Osteoblast (primary cell): ENCODE data around the gene CLK3. TPM values are rescaled to one million over a fixed set of nuclear protein-coding genes. Genes with fewer than 3 reads are reported as not detected.

Source experiments
- DNase-seq: peaks from one replicate; pipeline ENCODE4 v3.0.0; 2011; ENCODE audit warnings: low spot score, mixed read lengths; ENCODE audit not compliant: insufficient read length; ENCODE audit errors: missing footprints
- H2AFZ ChIP-seq: 2 replicates; pipeline ENCODE4 v1.6.0; 2011; ENCODE audit warnings: mild to moderate bottlenecking, low read length
- H3K27ac ChIP-seq: 2 replicates; pipeline ENCODE4 v1.5.1; 2011; ENCODE audit warnings: mild to moderate bottlenecking, low read depth, low read length, moderate library complexity
- H3K27me3 ChIP-seq: 2 replicates; pipeline ENCODE4 v1.6.0; 2012; ENCODE audit warnings: mild to moderate bottlenecking, control low read depth, inconsistent platforms, low read length, moderate library complexity; ENCODE audit not compliant: insufficient read depth
- H3K36me3 ChIP-seq: 2 replicates; pipeline ENCODE4 v1.5.1; 2011; ENCODE audit warnings: mild to moderate bottlenecking, low read length, control low read depth, moderate library complexity; ENCODE audit not compliant: insufficient read depth
- H3K4me1 ChIP-seq: 2 replicates; pipeline ENCODE4 v1.5.1; 2011; ENCODE audit warnings: mild to moderate bottlenecking, low read length, control low read depth, moderate library complexity; ENCODE audit not compliant: insufficient read depth
- H3K4me2 ChIP-seq: 2 replicates; pipeline ENCODE4 v1.6.0; 2011; ENCODE audit warnings: mild to moderate bottlenecking, low read length; ENCODE audit not compliant: insufficient read depth
- H3K4me3 ChIP-seq: fragments of 200-600 bp; sonication (generic); 3 replicates; pipeline ENCODE4 v1.5.1; 2012; ENCODE audit warnings: mild to moderate bottlenecking, low read length, inconsistent platforms; ENCODE audit not compliant: insufficient read depth
- H3K79me2 ChIP-seq: 2 replicates; pipeline ENCODE4 v1.6.0; 2012; ENCODE audit warnings: mild to moderate bottlenecking, low read length, control low read depth, inconsistent platforms; ENCODE audit not compliant: insufficient read depth
- H3K9me3 ChIP-seq: 2 replicates; pipeline ENCODE4 v1.5.1; 2011; ENCODE audit warnings: low read depth, low read length, control low read depth
- H4K20me1 ChIP-seq: 2 replicates; pipeline ENCODE4 v1.6.0; 2012; ENCODE audit warnings: mild to moderate bottlenecking, low read length, control low read depth; ENCODE audit not compliant: insufficient read depth
- total RNA-seq: library from RNA; depleted of rRNA; stranded (reverse); fragments of >200 nt; gene quantifications from 2 replicates; pipeline ENCODE4 v1.2.3, GENCODE V29; 2012
- TF ChIP-seq, protein P1 (sequence below): IDR thresholded peaks from 2 replicates; pipeline ENCODE4 v1.5.1; 2011; ENCODE audit warnings: mild to moderate bottlenecking, low read depth, low read length, moderate library complexity; ENCODE audit errors: extremely low read depth

Gene CLK3
- total RNA-seq, 1 donor, result 47.0 TPM

DNA sequence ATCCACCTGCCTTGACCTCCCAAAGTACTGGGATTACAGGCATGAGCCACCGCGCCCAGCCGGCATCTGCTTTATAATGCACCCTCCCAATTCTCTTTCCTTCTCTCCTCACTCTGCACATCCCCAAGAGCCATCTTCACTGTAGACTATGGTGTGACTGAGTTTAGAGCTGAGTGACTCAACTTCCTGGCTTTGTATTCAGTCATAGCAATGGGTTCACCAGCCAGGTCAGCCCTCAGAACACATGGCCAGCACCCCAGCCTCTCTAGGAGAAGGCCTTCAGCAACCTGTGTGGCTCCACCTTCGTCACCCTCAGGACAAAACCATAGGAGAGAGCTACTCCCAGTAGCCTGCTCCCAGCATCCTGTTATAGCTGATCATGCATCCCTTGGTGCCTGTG is 41.6 kb upstream of the CLK3 start:
- Histone ChIP-seq H3K27me3 (no peaks in the 10 kb centered on the region), H3K9me3 (no peaks in the 10 kb centered on the region), H4K20me1 (peaks cover 11% of the 10 kb centered on the region), H2AFZ (no peak overlapping the region), H3K27ac (no peak overlapping the region), H3K79me2 (peaks cover 2% of the 10 kb centered on the region), H3K4me3 (no peak overlapping the region), H3K4me2 (no peak overlapping the region), H3K36me3 (no peaks in the 10 kb centered on the region), H3K4me1 (peaks cover 21% of the 10 kb centered on the region)
- TF ChIP-seq, protein P1, sequence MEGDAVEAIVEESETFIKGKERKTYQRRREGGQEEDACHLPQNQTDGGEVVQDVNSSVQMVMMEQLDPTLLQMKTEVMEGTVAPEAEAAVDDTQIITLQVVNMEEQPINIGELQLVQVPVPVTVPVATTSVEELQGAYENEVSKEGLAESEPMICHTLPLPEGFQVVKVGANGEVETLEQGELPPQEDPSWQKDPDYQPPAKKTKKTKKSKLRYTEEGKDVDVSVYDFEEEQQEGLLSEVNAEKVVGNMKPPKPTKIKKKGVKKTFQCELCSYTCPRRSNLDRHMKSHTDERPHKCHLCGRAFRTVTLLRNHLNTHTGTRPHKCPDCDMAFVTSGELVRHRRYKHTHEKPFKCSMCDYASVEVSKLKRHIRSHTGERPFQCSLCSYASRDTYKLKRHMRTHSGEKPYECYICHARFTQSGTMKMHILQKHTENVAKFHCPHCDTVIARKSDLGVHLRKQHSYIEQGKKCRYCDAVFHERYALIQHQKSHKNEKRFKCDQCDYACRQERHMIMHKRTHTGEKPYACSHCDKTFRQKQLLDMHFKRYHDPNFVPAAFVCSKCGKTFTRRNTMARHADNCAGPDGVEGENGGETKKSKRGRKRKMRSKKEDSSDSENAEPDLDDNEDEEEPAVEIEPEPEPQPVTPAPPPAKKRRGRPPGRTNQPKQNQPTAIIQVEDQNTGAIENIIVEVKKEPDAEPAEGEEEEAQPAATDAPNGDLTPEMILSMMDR, result no peak
- no peak for DNase-seq

DNA sequence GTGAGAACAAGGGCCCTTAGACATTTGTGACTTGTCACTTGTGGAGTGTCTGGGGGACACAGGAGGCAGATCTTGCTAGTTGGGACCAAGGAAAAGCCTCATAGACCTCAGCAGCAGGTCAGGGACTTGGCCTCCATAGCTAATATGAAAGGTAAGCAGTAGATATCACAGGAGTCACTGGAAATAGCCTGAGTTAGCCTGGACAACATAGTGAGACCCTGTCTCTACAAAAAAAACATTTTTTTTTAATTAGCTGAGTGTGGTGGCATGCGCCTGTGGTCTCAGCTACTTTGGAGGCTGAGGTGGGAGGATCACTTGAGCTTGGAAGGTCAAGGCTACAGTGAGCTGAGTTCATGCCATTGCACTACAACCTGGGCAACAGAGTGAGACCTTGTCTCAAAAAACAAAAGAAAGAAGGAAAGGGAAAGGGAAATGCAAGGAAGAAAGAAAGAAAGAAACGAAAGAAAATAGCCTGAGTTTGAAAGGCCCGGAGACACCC is 37.1 kb upstream of the CLK3 start:
- no peaks in the 10 kb centered on the region for H3K9me3 ChIP-seq
- no peak overlapping the region for H2AFZ ChIP-seq
- H3K27me3 ChIP-seq, result no peaks in the 10 kb centered on the region
- H4K20me1 ChIP-seq, result no peaks in the 10 kb centered on the region
- TF ChIP-seq, protein P1, result no peak
- H3K79me2 ChIP-seq, result peaks cover 2% of the 10 kb centered on the region
- H3K4me1 ChIP-seq, result peaks cover 6% of the 10 kb centered on the region
- no peak for DNase-seq
- no peak overlapping the region for H3K4me2 ChIP-seq
- H3K4me3 ChIP-seq, result no peak overlapping the region
- H3K27ac ChIP-seq, result no peak overlapping the region
- H3K36me3 ChIP-seq, result no peaks in the 10 kb centered on the region

DNA sequence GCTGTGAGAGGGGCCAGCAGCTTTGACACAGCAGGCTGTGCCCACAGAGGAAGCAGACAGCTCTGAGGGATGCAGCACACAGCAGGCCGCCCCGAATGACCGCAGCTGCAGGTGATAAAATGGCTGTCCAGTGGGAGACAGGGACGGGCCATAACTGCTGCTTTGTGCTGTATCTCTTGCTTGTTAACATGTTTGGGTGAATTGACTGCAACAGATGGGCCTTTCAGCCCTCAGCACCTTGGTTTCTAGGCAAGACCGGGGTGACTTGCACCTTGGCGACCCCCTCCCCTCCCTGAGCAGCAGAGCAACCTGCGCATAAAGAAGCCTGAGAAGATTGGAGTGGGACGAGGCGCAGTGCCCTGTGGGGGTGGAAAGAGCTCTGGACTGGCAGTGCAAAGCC is 36.6 kb upstream of the CLK3 start:
- TF ChIP-seq, protein P1, result no peak

DNA sequence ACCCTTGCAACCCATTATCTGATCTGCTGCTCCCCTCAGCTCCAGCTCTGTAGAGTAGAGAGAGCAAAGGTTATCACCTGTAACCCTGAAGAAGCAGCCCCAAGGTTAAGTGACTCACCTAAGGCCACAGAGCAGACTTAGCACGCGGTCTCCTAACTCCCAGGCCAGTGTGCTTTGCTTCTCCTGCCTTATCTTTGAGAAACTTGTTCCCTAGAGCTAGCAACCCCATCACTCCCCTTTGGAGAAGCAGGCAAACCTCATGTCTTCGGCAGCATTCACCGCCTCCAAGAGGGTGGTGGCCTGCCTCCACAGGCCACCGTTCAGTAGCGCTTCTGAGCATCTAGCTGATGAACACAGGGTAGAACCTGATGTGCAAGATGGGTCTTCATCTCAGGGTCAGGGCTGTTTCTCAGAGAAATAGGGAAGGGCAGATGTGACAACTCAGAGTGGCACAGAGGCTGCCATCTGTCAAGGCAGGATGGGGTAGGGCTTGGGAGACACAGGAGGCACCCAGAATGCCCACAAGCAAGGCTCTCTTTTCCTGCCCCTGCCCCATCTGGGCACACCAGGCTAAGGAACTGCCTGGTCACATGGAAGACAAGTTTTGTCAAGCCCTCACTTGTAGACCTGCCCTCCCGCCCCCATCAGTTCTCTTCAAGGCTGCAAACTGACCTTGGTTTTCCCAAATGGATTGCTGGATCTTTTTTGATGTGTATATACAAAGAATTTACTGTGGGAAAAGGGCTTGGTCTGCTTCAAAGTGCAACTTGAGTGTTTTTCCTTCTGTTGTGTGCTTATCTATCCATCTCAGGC is 34.9 kb upstream of the CLK3 start:
- peaks cover 2% of the 10 kb centered on the region for H3K79me2 ChIP-seq

More for the DNA sequence above, 36.6 kb upstream of the CLK3 start:
- Histone ChIP-seq H3K36me3 (no peaks in the 10 kb centered on the region), H3K4me2 (no peak overlapping the region), H3K4me1 (peaks cover 4% of the 10 kb centered on the region), H3K4me3 (no peak overlapping the region), H3K27ac (no peak overlapping the region), H4K20me1 (no peaks in the 10 kb centered on the region), H2AFZ (no peak overlapping the region), H3K79me2 (peaks cover 2% of the 10 kb centered on the region), H3K27me3 (no peaks in the 10 kb centered on the region), H3K9me3 (no peaks in the 10 kb centered on the region)
- DNase-seq, result no peak

More for the DNA sequence above, 34.9 kb upstream of the CLK3 start:
- DNase-seq, result no peak
- no peak overlapping the region for H3K4me3 ChIP-seq
- H4K20me1 ChIP-seq, result no peaks in the 10 kb centered on the region
- TF ChIP-seq, protein P1, result no peak
- no peak overlapping the region for H3K27ac ChIP-seq
- H3K36me3 ChIP-seq, result peaks cover 5% of the 10 kb centered on the region
- no peak overlapping the region for H2AFZ ChIP-seq
- H3K27me3 ChIP-seq, result no peaks in the 10 kb centered on the region
- no peaks in the 10 kb centered on the region for H3K4me1 ChIP-seq
- H3K9me3 ChIP-seq, result no peaks in the 10 kb centered on the region
- H3K4me2 ChIP-seq, result no peak overlapping the region
